Measurements from ENCODE around the gene IL17RB. TPM values are rescaled to one million over a fixed set of nuclear protein-coding genes. Genes with fewer than 3 reads are reported as not detected.

The IL17RB gene
- total RNA-seq, 1 experiment from 2014 or later = 0.54 TPM

- in situ Hi-C loops (cut with HindIII; ENCODE audit: low sequenced_read_pairs) = no loop called here
- DNase-seq (ENCODE audit: low spot score) = peak; percentile 100
These were observed 45.3 kb downstream of the IL17RB start, which contains the start of gene SELENOK for GRCh38 chr3:53891497-53892285. Gene SELENOK (minus strand): TSS chr3:53891859.

- in situ Hi-C loops (cut with HindIII; ENCODE audit: low sequenced_read_pairs) = no loop called here
- DNase-seq (ENCODE audit: low spot score) = no peak
These were observed 45.9 kb downstream of the IL17RB start for GRCh38 chr3:53892286-53892637.

- in situ Hi-C loops (cut with HindIII; ENCODE audit: low sequenced_read_pairs) = no loop called here
- no peak for DNase-seq (ENCODE audit: low spot score)
These were observed 53.4 kb downstream of the IL17RB start for GRCh38 chr3:53899750-53900149.

GRCh38 chr3:53900666-53901331 is 54.4 kb downstream of the IL17RB start:
- in situ Hi-C loops (cut with HindIII; ENCODE audit: low sequenced_read_pairs) = no loop called here
- DNase-seq (ENCODE audit: low spot score) = no peak

GRCh38 chr3:53902067-53902466 is 55.7 kb downstream of the IL17RB start:
- in situ Hi-C loops (cut with HindIII; ENCODE audit: low sequenced_read_pairs) = no loop called here
- DNase-seq (ENCODE audit: low spot score) = no peak

- in situ Hi-C loops (cut with HindIII; ENCODE audit: low sequenced_read_pairs) = no loop called here
- DNase-seq (ENCODE audit: low spot score) = no peak
These were observed 56.3 kb downstream of the IL17RB start for GRCh38 chr3:53902711-53903110.

- no peak for DNase-seq (ENCODE audit: low spot score)
- in situ Hi-C loops (cut with HindIII; ENCODE audit: low sequenced_read_pairs) = no loop called here
These were observed 67.0 kb downstream of the IL17RB start for GRCh38 chr3:53913401-53913800.

Other genes starting within 250 kb of the IL17RB start
- 5.6 and 7.9 TPM in 2 replicates for gene CHDH, start 149 bp upstream of the IL17RB start, total RNA-seq (2014; rRNA removed; shearing (Covaris generic))
- 26.3 and 41.7 TPM in 2 replicates for gene ACTR8, start 35.6 kb downstream of the IL17RB start, total RNA-seq (2014; rRNA removed; shearing (Covaris generic))
- gene SELENOK, start 45.3 kb downstream of the IL17RB start, total RNA-seq (2014; rRNA removed; shearing (Covaris generic)) = 45.9 and 68.5 TPM in 2 replicates

Measured in G401 (cell line).